NCI-H1105 (cell line): ENCODE data around the gene SORT1.
"Not testable (repeated sequence)": the region's sequence is repeated elsewhere in the genome, so short reads cannot be mapped to it uniquely, and the experiment has no call there.

Source experiments
- DNase-seq: peaks from one replicate; lab custom pipeline; 2025; lab: John Stamatoyannopoulos, UW

The SORT1 gene

GRCh38 chr1:109396871-109397580 lies 692 bp downstream of the SORT1 start:
- no peak for DNase-seq

GRCh38 chr1:109396513-109396839 lies 1.2 kb downstream of the SORT1 start:
- no peak for DNase-seq

- no peak for DNase-seq
Observed at GRCh38 chr1:109395602-109396512, 1.9 kb downstream of the SORT1 start.

- not testable (repeated sequence) for DNase-seq
Observed at GRCh38 chr1:109395282-109395599, 2.5 kb downstream of the SORT1 start.

GRCh38 chr1:109394591-109395281 lies 3.0 kb downstream of the SORT1 start:
- no peak for DNase-seq

- no peak for DNase-seq
Observed at GRCh38 chr1:109393617-109394233, 4.0 kb downstream of the SORT1 start.

- DNase-seq, result no peak
Observed at GRCh38 chr1:109392788-109393616, 4.7 kb downstream of the SORT1 start.

- DNase-seq, result no peak
Observed at GRCh38 chr1:109392037-109392787, 5.5 kb downstream of the SORT1 start.

- DNase-seq, result no peak
Observed at GRCh38 chr1:109391626-109392025, 6.1 kb downstream of the SORT1 start.

- DNase-seq, result no peak
Observed at GRCh38 chr1:109391157-109391556, 6.6 kb downstream of the SORT1 start.

- no peak for DNase-seq
Observed at GRCh38 chr1:109389638-109390341, 7.9 kb downstream of the SORT1 start.

- DNase-seq, result no peak
Observed at GRCh38 chr1:109388884-109389637, 8.7 kb downstream of the SORT1 start.

GRCh38 chr1:109388208-109388711 lies 9.5 kb downstream of the SORT1 start:
- DNase-seq, result no peak

GRCh38 chr1:109386054-109386717 lies 11.5 kb downstream of the SORT1 start:
- DNase-seq, result no peak

GRCh38 chr1:109385417-109385816 lies 12.3 kb downstream of the SORT1 start:
- DNase-seq, result no peak

- no peak for DNase-seq
Observed at GRCh38 chr1:109383854-109384253, 13.9 kb downstream of the SORT1 start.

GRCh38 chr1:109383087-109383779 lies 14.5 kb downstream of the SORT1 start:
- DNase-seq, result no peak

GRCh38 chr1:109381573-109381972 lies 16.1 kb downstream of the SORT1 start:
- DNase-seq, result no peak
